Measurements from ENCODE around the gene APOBR.
"Not testable (repeated sequence)": the region's sequence is repeated elsewhere in the genome, so short reads cannot be mapped to it uniquely, and the experiment has no call there.

Gene APOBR

GRCh38 chr16:28522792-28523191, 28.3 kb downstream of the APOBR start:
- in situ Hi-C loops (cut with MboI; ENCODE audit: low sequenced_read_pairs), result no loop called here

- in situ Hi-C loops (cut with MboI; ENCODE audit: low sequenced_read_pairs), result no loop called here
Observed at GRCh38 chr16:28524681-28525171, 30.3 kb downstream of the APOBR start.

- in situ Hi-C loops (cut with MboI; ENCODE audit: low sequenced_read_pairs), result no loop called here
Observed at GRCh38 chr16:28526201-28527099, 32.0 kb downstream of the APOBR start.

GRCh38 chr16:28527100-28527785, 32.8 kb downstream of the APOBR start:
- in situ Hi-C loops (cut with MboI; ENCODE audit: low sequenced_read_pairs), result not testable (repeated sequence)

DNA sequence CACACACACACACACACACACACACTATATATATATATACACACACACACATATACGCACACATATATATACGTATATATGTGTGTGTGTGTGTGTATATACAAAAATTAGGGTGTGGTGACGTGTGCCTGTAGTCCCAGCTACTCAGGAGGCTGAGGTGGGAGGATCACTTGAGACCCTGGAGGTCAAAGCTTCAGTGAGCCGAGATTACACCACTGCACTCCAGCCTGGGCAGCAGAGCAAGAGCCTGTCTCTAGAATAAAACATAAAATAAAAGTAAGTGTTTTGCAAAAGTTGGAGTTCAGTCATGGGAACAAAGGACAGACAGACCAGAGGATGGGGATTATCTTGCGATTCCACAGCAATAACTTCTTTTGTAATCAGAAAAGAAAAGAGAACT, 33.5 kb downstream of the APOBR start:
- in situ Hi-C loops (cut with MboI; ENCODE audit: low sequenced_read_pairs), result no loop called here

GRCh38 chr16:28528463-28528867, 34.0 kb downstream of the APOBR start:
- in situ Hi-C loops (cut with MboI; ENCODE audit: low sequenced_read_pairs), result no loop called here

DNA sequence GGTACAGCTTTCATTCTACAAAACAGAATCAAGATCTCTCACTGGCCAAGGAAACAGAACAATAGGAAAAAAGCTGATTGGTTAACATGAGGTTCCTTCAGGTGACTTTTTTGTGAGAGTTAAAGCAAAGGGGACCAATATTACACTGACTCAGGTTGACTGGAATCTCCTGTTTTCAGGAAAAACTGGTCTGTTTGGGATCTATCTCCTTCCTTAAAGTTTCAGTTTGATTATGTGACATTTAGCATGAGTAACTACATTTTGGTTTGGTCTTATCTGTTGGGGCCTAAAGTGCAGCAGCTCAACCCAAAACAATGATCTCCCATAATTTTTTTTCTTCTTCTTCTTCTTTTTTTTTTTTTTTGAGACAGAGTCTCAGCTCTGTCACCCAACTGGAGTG, 34.7 kb downstream of the APOBR start:
- in situ Hi-C loops (cut with MboI; ENCODE audit: low sequenced_read_pairs), result no loop called here

GRCh38 chr16:28531777-28532744, 37.6 kb downstream of the APOBR start:
- in situ Hi-C loops (cut with MboI; ENCODE audit: low sequenced_read_pairs), result no loop called here

- in situ Hi-C loops (cut with MboI; ENCODE audit: low sequenced_read_pairs), result no loop called here
Observed at GRCh38 chr16:28532940-28533647, 38.7 kb downstream of the APOBR start.

- in situ Hi-C loops (cut with MboI; ENCODE audit: low sequenced_read_pairs), result no loop called here
Observed at GRCh38 chr16:28534542-28535373, 40.3 kb downstream of the APOBR start.

- in situ Hi-C loops (cut with MboI; ENCODE audit: low sequenced_read_pairs), result no loop called here
Observed at GRCh38 chr16:28537076-28537475, 42.6 kb downstream of the APOBR start.

- in situ Hi-C loops (cut with MboI; ENCODE audit: low sequenced_read_pairs), result no loop called here
Observed at GRCh38 chr16:28537964-28538732, 43.7 kb downstream of the APOBR start.

GRCh38 chr16:28538733-28539596, 44.5 kb downstream of the APOBR start, which contains the start of gene NUPR1:
TSS of gene NUPR1 (minus strand) at chr16:28538974. CDS start at chr16:28538907, 67 bp downstream.
- in situ Hi-C loops (cut with MboI; ENCODE audit: low sequenced_read_pairs), result no loop called here

- in situ Hi-C loops (cut with MboI; ENCODE audit: low sequenced_read_pairs), result no loop called here
Observed at GRCh38 chr16:28540346-28540745, 45.9 kb downstream of the APOBR start.

DNA sequence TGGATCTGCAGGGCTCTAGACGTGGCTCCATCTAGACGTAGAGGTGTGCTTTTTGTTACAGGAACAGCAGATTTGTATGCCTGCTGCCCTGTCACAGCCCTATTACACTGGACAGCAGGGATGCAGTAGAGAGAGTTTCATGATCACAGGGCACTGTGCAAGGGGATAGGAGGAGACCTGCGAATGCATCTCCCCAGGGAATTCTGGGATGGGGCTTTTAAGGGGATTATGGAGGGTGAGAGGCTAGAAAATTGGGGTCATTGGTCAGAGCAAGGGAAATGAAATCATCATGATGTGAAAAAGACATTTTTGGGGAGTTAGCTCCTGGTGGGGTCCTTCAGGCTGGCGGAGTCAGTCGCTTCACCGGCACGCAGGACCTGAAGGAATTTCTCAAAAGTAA, 48.2 kb downstream of the APOBR start:
- in situ Hi-C loops (cut with MboI; ENCODE audit: low sequenced_read_pairs), result no loop called here

DNA sequence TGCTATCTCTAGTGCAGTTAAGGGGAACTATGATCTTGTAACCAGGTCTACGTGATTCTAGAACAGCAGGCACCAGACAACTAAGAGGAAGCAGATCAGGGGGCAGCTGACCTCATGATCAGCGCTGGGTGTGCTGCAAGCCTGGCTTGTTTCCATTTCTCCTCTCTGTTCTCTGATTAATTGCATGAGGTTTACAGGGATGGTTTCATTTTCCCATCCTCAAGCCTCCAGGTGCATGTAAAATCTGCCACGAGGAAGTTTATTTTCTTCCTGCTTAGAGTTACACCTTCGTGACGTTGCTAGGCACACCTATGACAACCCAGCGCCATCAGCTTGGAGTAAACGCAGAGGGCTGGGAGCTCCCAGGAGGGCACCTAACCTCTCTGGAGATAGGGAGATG, 48.6 kb downstream of the APOBR start:
- in situ Hi-C loops (cut with MboI; ENCODE audit: low sequenced_read_pairs), result no loop called here

GRCh38 chr16:28544998-28545397, 50.6 kb downstream of the APOBR start:
- in situ Hi-C loops (cut with MboI; ENCODE audit: low sequenced_read_pairs), result no loop called here

GRCh38 chr16:28545964-28546363, 51.5 kb downstream of the APOBR start:
- in situ Hi-C loops (cut with MboI; ENCODE audit: low sequenced_read_pairs), result not testable (repeated sequence)
